Tibial nerve (tissue), 4 donors: Measurements from ENCODE around the gene METTL24. TPM values are rescaled to one million over a fixed set of nuclear protein-coding genes. Genes with fewer than 3 reads are reported as not detected.

Experiments used
- DNase-seq, 2 donors: peaks; one replicate each; pipeline ENCODE4 v3.0.0-alpha.2; 2019; ENCODE audit warnings: low spot score in 2 of 2
- H3K27ac ChIP-seq, 4 donors: fragments of 200-600 bp; sonication (generic) in 3 of 4; one replicate each; pipeline ENCODE4 v1.5.1; 2017 to 2019; ENCODE audit warnings: mild to moderate bottlenecking in 1 of 4
- H3K27me3 ChIP-seq, 2 donors: fragments of 200-600 bp; sonication (generic) in 1 of 2; one replicate each; pipeline versions ENCODE4 v1.5.1 to v1.6.0; 2017 to 2019
- H3K36me3 ChIP-seq, 3 donors: fragments of 200-600 bp; sonication (generic); one replicate each; pipeline ENCODE4 v1.5.1; 2018 to 2019
- H3K4me1 ChIP-seq, 4 donors: fragments of 200-600 bp; sonication (generic) in 3 of 4; one replicate each; pipeline ENCODE4 v1.5.1; 2017 to 2019
- H3K4me3 ChIP-seq, 4 donors: fragments of 200-600 bp; sonication (generic) in 3 of 4; one replicate each; pipeline ENCODE4 v1.5.1; 2017 to 2019; ENCODE audit warnings: mild to moderate bottlenecking in 1 of 4, moderate library complexity in 1 of 4
- H3K9me3 ChIP-seq, 4 donors: fragments of 200-600 bp; sonication (generic) in 3 of 4; one replicate each; pipeline ENCODE4 v1.5.1; 2017 to 2019
- EP300 ChIP-seq, 2 donors: sonication (generic); formaldehyde crosslinking; IDR thresholded peaks; one replicate each; pipeline ENCODE4 v1.6.1; 2017; ENCODE audit warnings: antibody characterized with exemption in 2 of 2, mild to moderate bottlenecking in 1 of 2
- POLR2A ChIP-seq, 2 donors: fragments of 450-650 bp; IDR thresholded peaks; one replicate each; pipeline ENCODE4 v1.6.1; 2017; ENCODE audit warnings: antibody characterized with exemption in 2 of 2, mild to moderate bottlenecking in 2 of 2, moderate library complexity in 2 of 2
- WGBS, 2 donors: methylation state at CpG; one replicate each; pipeline ENCODE4 v1.1.5; 2018; 5-methylcytosine and 5-hydroxymethylcytosine counted together
- total RNA-seq, 4 donors: library from RNA; depleted of rRNA; stranded (reverse); fragments of >200 nt; gene quantifications; one replicate each; pipeline ENCODE4 v1.1.0, GENCODE V29; 2016
- TF ChIP-seq, protein P1 (sequence below), 5 experiments: fragments of 200-600 bp in 3 of 5; fragments of 450-650 bp in 2 of 5; sonication (generic) in 3 of 5; IDR thresholded peaks; one replicate each; pipeline ENCODE4 v1.5.1; 2016 to 2019; ENCODE audit warnings: antibody characterized with exemption in 5 of 5, mild to moderate bottlenecking in 3 of 5, moderate library complexity in 2 of 5

Gene METTL24
- total RNA-seq, 4 donors from 2014 or later = 0.63 to 2.4 (median 0.93) TPM

DNA sequence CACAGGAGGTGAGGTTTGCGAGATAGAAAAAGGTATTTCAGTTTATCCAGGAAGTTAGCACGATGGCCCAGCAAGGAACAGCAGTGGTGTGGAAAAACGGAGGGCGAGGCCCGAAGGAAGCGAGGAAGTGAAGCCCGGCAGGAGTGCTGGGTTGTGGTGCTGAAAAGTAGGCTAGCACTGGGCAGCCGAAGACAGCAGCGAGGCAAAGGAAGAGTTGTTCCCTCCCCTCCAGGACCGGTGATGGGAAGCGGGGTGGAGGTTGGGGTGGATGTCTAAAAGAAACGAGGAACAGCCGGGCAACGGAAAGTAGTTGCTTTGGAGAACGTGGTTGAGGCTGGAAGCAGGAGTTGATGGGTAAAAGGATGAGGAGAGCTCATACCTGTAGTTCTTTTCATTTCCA lies 1.4 kb downstream of the METTL24 start:
- H3K4me3 ChIP-seq = no peak overlapping the region
- H3K9me3 ChIP-seq = no peaks in the 10 kb centered on the region
- WGBS, 2 donors = 83 to 90% methylated on average over 15 of the region's 15 CpGs
- TF ChIP-seq POLR2A (IDR thresholded peaks at IDR 0.05) (no peak), EP300 (IDR thresholded peaks at IDR 0.05) (no peak)
- TF ChIP-seq, protein P1, sequence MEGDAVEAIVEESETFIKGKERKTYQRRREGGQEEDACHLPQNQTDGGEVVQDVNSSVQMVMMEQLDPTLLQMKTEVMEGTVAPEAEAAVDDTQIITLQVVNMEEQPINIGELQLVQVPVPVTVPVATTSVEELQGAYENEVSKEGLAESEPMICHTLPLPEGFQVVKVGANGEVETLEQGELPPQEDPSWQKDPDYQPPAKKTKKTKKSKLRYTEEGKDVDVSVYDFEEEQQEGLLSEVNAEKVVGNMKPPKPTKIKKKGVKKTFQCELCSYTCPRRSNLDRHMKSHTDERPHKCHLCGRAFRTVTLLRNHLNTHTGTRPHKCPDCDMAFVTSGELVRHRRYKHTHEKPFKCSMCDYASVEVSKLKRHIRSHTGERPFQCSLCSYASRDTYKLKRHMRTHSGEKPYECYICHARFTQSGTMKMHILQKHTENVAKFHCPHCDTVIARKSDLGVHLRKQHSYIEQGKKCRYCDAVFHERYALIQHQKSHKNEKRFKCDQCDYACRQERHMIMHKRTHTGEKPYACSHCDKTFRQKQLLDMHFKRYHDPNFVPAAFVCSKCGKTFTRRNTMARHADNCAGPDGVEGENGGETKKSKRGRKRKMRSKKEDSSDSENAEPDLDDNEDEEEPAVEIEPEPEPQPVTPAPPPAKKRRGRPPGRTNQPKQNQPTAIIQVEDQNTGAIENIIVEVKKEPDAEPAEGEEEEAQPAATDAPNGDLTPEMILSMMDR (IDR thresholded peaks at IDR 0.05) = no peak
- peaks cover 0 to 25% of the 10 kb centered on the region in 2 donors for H3K27me3 ChIP-seq
- peaks cover 0 to 18% (median 4%) of the 10 kb centered on the region in 4 donors for H3K4me1 ChIP-seq
- no peaks in the 10 kb centered on the region for H3K36me3 ChIP-seq
- no peak for DNase-seq
- no peak overlapping the region for H3K27ac ChIP-seq

DNA sequence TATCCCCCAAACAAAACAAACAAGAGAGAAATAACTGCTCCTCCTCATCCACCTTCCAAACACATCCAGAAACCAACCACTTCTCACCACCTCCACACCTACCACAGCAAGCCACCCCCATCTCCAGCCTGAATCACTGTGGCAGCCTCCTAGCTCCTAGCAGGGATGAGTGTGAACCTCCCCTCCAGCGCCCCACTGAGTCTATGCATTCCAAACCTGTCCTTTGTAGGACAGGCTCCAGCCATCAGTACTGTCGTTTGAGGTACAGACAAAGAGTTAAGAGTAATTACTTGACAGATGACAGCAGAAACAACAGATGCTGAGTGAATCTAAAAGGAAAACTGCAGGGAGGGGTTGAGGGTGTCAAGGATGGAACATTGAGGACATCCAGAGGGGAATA lies 2.4 kb downstream of the METTL24 start:
- Histone ChIP-seq H3K36me3 (no peaks in the 10 kb centered on the region), H3K27me3 (peaks cover 0 to 25% of the 10 kb centered on the region in 2 donors), H3K9me3 (no peaks in the 10 kb centered on the region), H3K4me1 (peaks cover 0 to 18% (median 4%) of the 10 kb centered on the region in 4 donors), H3K4me3 (no peak overlapping the region), H3K27ac (no peak overlapping the region)
- TF ChIP-seq, protein P1 (IDR thresholded peaks at IDR 0.05) = no peak
- TF ChIP-seq EP300 (IDR thresholded peaks at IDR 0.05) (no peak), POLR2A (IDR thresholded peaks at IDR 0.05) (no peak)
- DNase-seq = no peak
- WGBS, 2 donors = 77 to 79% methylated on average over 2 of the region's 2 CpGs

GRCh38 chr6:110355022-110355421 lies 3.1 kb downstream of the METTL24 start:
- no peak overlapping the region for H3K4me3 ChIP-seq

DNA sequence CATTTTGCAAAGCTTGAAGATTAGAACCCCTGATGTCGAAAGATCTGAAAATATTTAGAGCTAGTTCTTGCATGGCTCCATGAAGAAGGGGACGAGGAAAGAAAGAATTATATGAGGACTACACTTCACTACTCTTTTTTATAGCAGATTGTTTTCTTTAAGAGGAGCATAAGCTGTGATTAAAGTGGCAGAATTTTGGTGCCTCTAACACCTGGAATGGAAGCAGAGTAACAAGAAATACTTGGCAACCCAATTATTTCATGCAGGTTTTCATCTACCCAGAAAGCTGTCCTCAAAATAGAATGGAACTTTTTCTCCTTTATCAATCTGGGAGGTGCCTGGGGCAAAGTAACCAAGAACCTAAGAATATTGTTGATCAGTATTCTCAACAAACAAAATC lies 4.0 kb downstream of the METTL24 start:
- peaks cover 0 to 18% (median 4%) of the 10 kb centered on the region in 4 donors for H3K4me1 ChIP-seq
- no peaks in the 10 kb centered on the region for H3K9me3 ChIP-seq
- peaks cover 0 to 25% of the 10 kb centered on the region in 2 donors for H3K27me3 ChIP-seq
- H3K27ac ChIP-seq = no peak overlapping the region
- 89% methylated on average over 2 of the region's 2 CpGs for WGBS, 2 donors
- no peak overlapping the region for H3K4me3 ChIP-seq
- DNase-seq = no peak
- no peaks in the 10 kb centered on the region for H3K36me3 ChIP-seq
- no peak for TF ChIP-seq EP300 (IDR thresholded peaks at IDR 0.05)
- TF ChIP-seq POLR2A (IDR thresholded peaks at IDR 0.05) = no peak
- TF ChIP-seq, protein P1 (IDR thresholded peaks at IDR 0.05) = no peak

More at GRCh38 chr6:110355022-110355421, 3.1 kb downstream of the METTL24 start:
- peaks cover 0 to 18% (median 4%) of the 10 kb centered on the region in 4 donors for H3K4me1 ChIP-seq
- no peaks in the 10 kb centered on the region for H3K9me3 ChIP-seq
- no peak for DNase-seq
- TF ChIP-seq POLR2A (IDR thresholded peaks at IDR 0.05) (no peak), EP300 (IDR thresholded peaks at IDR 0.05) (no peak)
- TF ChIP-seq, protein P1 (IDR thresholded peaks at IDR 0.05) = no peak
- WGBS, 2 donors = 77 to 82% methylated on average over 2 of the region's 2 CpGs
- H3K36me3 ChIP-seq = no peaks in the 10 kb centered on the region
- no peak overlapping the region for H3K27ac ChIP-seq
- H3K27me3 ChIP-seq = peaks cover 0 to 25% of the 10 kb centered on the region in 2 donors

GRCh38 chr6:110353457-110354001 lies 4.6 kb downstream of the METTL24 start:
- peaks cover 0 to 20% of the 10 kb centered on the region in 2 donors for H3K27me3 ChIP-seq
- 75 to 78% methylated on average over 4 of the region's 4 CpGs for WGBS, 2 donors
- peaks cover 0 to 14% (median 2%) of the 10 kb centered on the region in 4 donors for H3K4me1 ChIP-seq
- no peak overlapping the region for H3K4me3 ChIP-seq
- TF ChIP-seq POLR2A (IDR thresholded peaks at IDR 0.05) (no peak), EP300 (IDR thresholded peaks at IDR 0.05) (no peak)
- TF ChIP-seq, protein P1 (IDR thresholded peaks at IDR 0.05) = no peak
- DNase-seq = no peak
- H3K9me3 ChIP-seq = no peaks in the 10 kb centered on the region
- H3K36me3 ChIP-seq = no peaks in the 10 kb centered on the region
- H3K27ac ChIP-seq = no peak overlapping the region
